Right lobe of liver (tissue), 6 donors: ENCODE results near the gene MSX1. TPM values are rescaled to one million over a fixed set of nuclear protein-coding genes. Genes with fewer than 3 reads are reported as not detected.

Source experiments
- ATAC-seq, 4 donors: fragments of 200-7000 bp; cut with Tn5 transposase; one replicate each; pipeline ENCODE4 v1.9.1; 2020; ENCODE audit warnings: mild to moderate bottlenecking in 4 of 4, moderate library complexity in 4 of 4
- DNase-seq, 3 donors: peaks; one replicate each; pipeline ENCODE4 v3.0.0-alpha.2; 2020
- H3K27ac ChIP-seq, 3 donors: fragments of 200-600 bp; one replicate each; pipeline ENCODE4 v1.8.0; 2022
- H3K27me3 ChIP-seq, 2 donors: fragments of 200-600 bp; one replicate each; pipeline ENCODE4 v1.8.0; 2022
- H3K36me3 ChIP-seq, 4 donors: fragments of 200-600 bp; sonication (generic) in 1 of 4; one replicate each; pipeline versions ENCODE4 v1.5.1 to v1.8.0; 2017 to 2022; ENCODE audit warnings: control low read depth in 1 of 4
- H3K4me1 ChIP-seq, 4 donors: fragments of 200-600 bp; sonication (generic) in 1 of 4; one replicate each; pipeline versions ENCODE4 v1.5.1 to v1.8.0; 2017 to 2022; ENCODE audit warnings: control low read depth in 1 of 4
- H3K4me3 ChIP-seq, 3 donors: fragments of 200-600 bp; one replicate each; pipeline ENCODE4 v1.8.0; 2022
- H3K9me3 ChIP-seq, 4 donors: fragments of 200-600 bp; sonication (generic) in 1 of 4; one replicate each; pipeline versions ENCODE4 v1.5.1 to v1.8.0; 2017 to 2022; ENCODE audit warnings: control low read depth in 1 of 4
- CTCF ChIP-seq, 4 donors: fragments of 200-600 bp in 3 of 4; fragments of 450-650 bp in 1 of 4; IDR thresholded peaks; one replicate each; pipeline versions ENCODE4 v1.5.1 to v1.8.0; 2016 to 2022; ENCODE audit warnings: antibody characterized with exemption in 4 of 4, mild to moderate bottlenecking in 2 of 4
- POLR2A ChIP-seq: fragments of 450-650 bp; IDR thresholded peaks from one replicate; pipeline ENCODE4 v1.6.1; 2017; ENCODE audit warnings: antibody characterized with exemption, mild to moderate bottlenecking
- WGBS: methylation state at CpG from one replicate; pipeline ENCODE4 v1.1.6; 2018; ENCODE audit warnings: low coverage, low lambda C conversion rate; ENCODE audit not compliant: insufficient coverage; ENCODE audit errors: missing lambda C conversion rate; 5-methylcytosine and 5-hydroxymethylcytosine counted together
- intact Hi-C, 2 donors: fragments of 100-400 bp; cut with DNase I; formaldehyde crosslinking; loops; one replicate each; pipeline versions ENCODE4 v1.11.2 to v1.14.1; 2022
- total RNA-seq, 6 experiments: library from RNA; depleted of rRNA in 2 of 6; stranded (reverse); fragments of >200 nt in 2 of 6; fragmentation: NEBNext Ultra II Directional in 3 of 6; extraction: Animal tissue kit (Norgen Biotek cat#: 25700) in 3 of 6; gene quantifications; one replicate each; pipeline versions ENCODE4 v1.1.0 to v1.2.4, GENCODE V29; 2016 to 2023
- donor health status: DM: no; HTN: yes; CAD: no.
- donor health status: DM: no; HTN: no; CAD: no.
- donor health status: DM: no; HTN: no; CAD: no.
- donor health status: DM: no; HTN: yes; CAD: no.
- donor health status: DM: no; HTN: yes; CAD: no.

MSX1 gene
- total RNA-seq, 6 experiments from 2014 or later = 0.15 to 0.62 (median 0.31) TPM

DNA sequence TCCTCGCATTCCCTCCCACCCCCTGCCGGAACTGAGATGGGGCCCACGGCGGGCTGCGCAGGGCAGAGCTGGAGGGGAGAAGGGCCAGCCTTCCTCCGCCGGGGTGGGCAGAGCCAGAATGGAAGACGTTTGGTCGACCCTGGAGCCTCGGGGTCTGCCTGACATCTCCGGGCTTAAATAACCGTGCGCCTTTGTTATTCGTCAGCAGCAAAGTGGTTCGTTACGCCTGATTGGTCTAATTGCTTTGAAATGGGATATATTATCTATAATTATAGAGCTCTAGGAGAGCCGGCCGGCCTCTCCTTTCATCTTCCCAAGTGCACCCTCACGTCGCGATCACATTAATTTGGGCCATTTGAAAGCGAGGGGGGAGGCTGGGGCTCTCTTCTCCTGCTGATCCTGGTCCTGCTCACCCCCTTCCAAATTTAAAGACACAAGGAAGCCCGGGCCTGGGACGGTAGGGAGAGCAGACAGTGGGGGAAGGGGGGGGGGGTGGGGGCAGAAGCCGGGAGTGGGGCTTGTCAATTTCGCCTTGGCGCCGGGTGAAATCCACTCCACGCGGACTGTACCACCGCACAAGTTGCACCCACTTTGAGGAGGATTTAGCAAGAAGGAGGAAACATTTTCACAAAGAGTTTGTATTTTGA, 4.7 kb upstream of the MSX1 start:
- WGBS = 4% methylated on average over 24 of the region's 31 CpGs
- TF ChIP-seq POLR2A = no peak
- TF ChIP-seq CTCF (IDR thresholded peaks at IDR 0.05) = no peak
- ATAC-seq (no peak), DNase-seq (no peak)
- Histone ChIP-seq H3K4me1 (peaks cover 0 to 17% (median 2%) of the 10 kb centered on the region in 4 donors), H3K36me3 (no peaks in the 10 kb centered on the region), H3K4me3 (no peak overlapping the region), H3K27ac (no peak overlapping the region), H3K9me3 (no peaks in the 10 kb centered on the region), H3K27me3 (peaks cover 13 to 44% of the 10 kb centered on the region in 2 donors)
- intact Hi-C loops = no loop called here

DNA sequence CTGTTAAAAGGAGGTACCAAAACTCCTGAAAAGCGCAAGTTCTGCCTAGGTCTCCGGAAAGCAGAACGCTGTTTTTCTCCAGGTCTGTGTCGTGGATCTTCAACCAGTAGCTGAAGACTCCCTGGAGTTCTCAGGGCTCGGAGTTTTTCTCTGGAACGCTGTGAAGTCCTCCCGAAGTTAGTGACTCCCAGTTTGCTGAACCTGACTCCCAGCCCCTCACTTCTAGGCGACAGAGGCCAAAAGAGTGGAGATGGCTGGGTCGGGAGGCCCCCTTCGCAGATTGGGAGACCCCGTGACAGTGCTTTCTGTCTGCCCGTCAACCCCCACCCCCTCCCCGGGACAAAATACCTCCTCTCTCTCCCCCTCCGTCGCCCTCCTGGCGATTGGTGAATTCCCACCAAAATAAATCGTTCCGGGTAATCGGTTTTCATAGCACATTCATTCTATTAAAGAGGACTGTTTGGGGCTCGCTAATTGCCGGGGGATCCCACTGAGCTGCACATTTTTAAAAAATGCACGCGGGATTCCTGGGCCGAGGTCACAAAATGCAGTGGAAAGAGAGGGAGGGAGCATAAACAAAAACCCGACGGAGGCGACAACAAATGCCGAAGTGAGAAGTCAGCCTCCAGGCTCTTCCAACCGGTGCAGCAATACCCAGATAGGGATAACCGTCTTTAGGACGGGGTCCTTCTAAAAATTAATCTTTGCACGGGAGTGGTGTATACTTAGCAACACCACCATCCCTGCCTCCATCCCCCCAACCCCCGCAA, 4.0 kb upstream of the MSX1 start:
- no peak overlapping the region for H3K4me3 ChIP-seq
- intact Hi-C loops = no loop called here
- no peaks in the 10 kb centered on the region for H3K9me3 ChIP-seq
- peaks cover 10 to 52% of the 10 kb centered on the region in 2 donors for H3K27me3 ChIP-seq
- 4% methylated on average over 24 of the region's 33 CpGs for WGBS
- peaks cover 0 to 24% (median 2%) of the 10 kb centered on the region in 4 donors for H3K4me1 ChIP-seq
- no peak for DNase-seq
- no peak for ATAC-seq
- no peak for TF ChIP-seq POLR2A
- no peak for TF ChIP-seq CTCF (IDR thresholded peaks at IDR 0.05)
- no peak overlapping the region for H3K27ac ChIP-seq
- no peaks in the 10 kb centered on the region for H3K36me3 ChIP-seq

DNA sequence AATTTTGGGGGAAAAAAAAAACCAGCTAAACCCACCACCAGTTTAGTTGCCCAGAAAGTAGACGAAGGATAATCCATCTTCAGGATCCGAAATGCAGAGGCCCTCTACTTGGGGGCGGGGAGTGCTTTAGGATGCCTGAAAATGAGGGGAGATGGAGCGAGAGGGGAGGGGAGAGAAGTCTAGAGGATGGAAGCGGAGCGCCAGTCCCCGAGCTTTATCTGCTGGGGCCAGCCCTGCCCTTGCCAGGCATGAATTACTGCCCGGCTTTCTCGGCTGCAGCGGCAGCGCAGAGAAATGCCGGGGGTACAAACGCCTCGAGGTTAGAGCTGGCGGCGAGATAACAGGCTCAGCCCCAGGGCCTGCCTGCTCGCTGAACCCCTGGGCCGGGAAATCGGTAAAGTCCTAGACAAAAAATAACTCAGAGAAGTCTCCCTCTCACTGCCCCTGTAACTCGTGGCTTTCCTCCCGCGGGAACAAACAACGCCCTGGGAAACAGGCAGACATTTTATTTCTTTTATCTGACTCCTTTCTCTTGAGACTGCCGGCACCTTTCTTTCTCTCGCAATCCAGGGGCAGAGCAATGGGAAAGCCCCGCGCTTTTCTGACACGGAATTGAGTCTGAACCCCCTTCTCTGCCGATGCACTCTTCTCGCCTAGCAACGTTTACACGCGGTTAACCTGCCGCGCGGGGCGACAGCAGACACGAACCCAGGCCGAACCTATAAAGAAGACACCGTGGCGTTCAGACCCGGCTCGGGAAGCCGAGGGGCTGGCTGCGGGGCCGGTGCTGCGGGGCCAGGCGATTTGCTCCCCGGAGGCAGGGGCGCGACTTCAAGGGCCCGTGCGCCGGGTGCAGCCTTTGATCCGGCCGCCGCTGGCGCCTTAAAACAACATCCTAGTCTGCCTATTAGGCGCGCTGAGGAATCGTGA, 3.1 kb upstream of the MSX1 start:
- ATAC-seq = no peak
- no peaks in the 10 kb centered on the region for H3K9me3 ChIP-seq
- peaks cover 9 to 60% of the 10 kb centered on the region in 2 donors for H3K27me3 ChIP-seq
- H3K4me1 ChIP-seq = peaks cover 0 to 25% (median 2%) of the 10 kb centered on the region in 4 donors
- 3% methylated on average over 29 of the region's 61 CpGs for WGBS
- no peak overlapping the region for H3K27ac ChIP-seq
- peak overlapping the region in 1 of 3 donors; percentile 1 for H3K4me3 ChIP-seq
- TF ChIP-seq POLR2A (no peak), CTCF (IDR thresholded peaks at IDR 0.05) (no peak)
- intact Hi-C loops = no loop called here
- no peak for DNase-seq
- H3K36me3 ChIP-seq = no peaks in the 10 kb centered on the region

- H3K27me3 ChIP-seq = peaks cover 9 to 68% of the 10 kb centered on the region in 2 donors
- WGBS = 9% methylated on average over 28 of the region's 36 CpGs
- peaks cover 0 to 25% (median 2%) of the 10 kb centered on the region in 4 donors for H3K4me1 ChIP-seq
- no peak for DNase-seq
- TF ChIP-seq POLR2A (no peak), CTCF (IDR thresholded peaks at IDR 0.05) (no peak)
- H3K36me3 ChIP-seq = no peaks in the 10 kb centered on the region
- ATAC-seq = no peak
- no peaks in the 10 kb centered on the region for H3K9me3 ChIP-seq
- intact Hi-C loops = no loop called here
- peak overlapping the region in 1 of 3 donors; percentile 1 for H3K4me3 ChIP-seq
- H3K27ac ChIP-seq = no peak overlapping the region
These were observed 2.3 kb upstream of the MSX1 start for GRCh38 chr4:4857001-4857808.
